OCI-LY3 (cell line): ENCODE measurements around the gene SH3PXD2A.

Source experiments
- EZH2phosphoT487 ChIP-seq: fragments of 200-600 bp; shearing (Covaris generic); IDR thresholded peaks from 2 replicates; pipeline ENCODE4 v1.6.1; 2018; ENCODE audit warnings: antibody characterized with exemption, mixed run types, low read depth
- TF ChIP-seq, protein P1 (sequence below): fragments of 200-600, 300-600 bp; sonication (generic); IDR thresholded peaks from 2 replicates; pipeline ENCODE4 v1.5.1; 2014; ENCODE audit warnings: antibody characterized with exemption, low read length, low read depth

DNA sequence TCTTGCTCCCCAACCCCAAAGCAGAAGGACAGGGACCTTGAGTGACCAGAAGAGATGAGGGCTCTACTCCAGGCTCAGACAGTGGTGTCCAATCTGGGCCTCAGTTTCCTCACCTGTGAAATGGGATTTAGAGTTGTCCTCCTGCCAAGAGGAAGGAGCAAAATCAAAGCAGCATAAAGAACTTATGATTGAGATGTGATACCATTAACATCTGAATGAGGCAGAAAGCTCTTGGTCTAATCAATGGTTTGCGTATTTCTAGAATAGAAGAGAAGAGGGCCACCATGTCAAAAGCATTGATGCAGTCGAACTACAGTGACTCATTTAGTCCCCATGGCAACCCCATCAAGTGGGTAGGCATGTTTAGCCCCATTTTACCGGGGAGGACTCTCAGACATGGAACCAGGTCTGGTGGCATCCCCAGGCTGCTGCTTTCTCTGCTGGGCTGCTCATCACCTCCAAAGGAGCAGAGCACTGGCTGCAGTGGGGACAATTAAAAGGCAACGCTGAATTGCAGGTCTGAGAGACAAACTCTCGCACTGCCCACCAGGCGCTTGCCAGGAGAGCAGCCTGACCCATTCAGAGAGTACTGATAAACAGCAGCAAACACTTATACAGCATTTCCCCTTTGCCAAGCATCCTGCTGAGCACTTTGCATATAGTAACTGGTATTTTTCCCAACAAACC lies 186.0 kb downstream of the SH3PXD2A start:
- TF ChIP-seq, protein P1, sequence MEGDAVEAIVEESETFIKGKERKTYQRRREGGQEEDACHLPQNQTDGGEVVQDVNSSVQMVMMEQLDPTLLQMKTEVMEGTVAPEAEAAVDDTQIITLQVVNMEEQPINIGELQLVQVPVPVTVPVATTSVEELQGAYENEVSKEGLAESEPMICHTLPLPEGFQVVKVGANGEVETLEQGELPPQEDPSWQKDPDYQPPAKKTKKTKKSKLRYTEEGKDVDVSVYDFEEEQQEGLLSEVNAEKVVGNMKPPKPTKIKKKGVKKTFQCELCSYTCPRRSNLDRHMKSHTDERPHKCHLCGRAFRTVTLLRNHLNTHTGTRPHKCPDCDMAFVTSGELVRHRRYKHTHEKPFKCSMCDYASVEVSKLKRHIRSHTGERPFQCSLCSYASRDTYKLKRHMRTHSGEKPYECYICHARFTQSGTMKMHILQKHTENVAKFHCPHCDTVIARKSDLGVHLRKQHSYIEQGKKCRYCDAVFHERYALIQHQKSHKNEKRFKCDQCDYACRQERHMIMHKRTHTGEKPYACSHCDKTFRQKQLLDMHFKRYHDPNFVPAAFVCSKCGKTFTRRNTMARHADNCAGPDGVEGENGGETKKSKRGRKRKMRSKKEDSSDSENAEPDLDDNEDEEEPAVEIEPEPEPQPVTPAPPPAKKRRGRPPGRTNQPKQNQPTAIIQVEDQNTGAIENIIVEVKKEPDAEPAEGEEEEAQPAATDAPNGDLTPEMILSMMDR: no peak
- TF ChIP-seq EZH2phosphoT487: no peak
